Endometrial microvascular endothelial cells (primary cell): ENCODE measurements around the gene BBS2. TPM values are rescaled to one million over a fixed set of nuclear protein-coding genes. Genes with fewer than 3 reads are reported as not detected.
"Not testable (repeated sequence)": the region's sequence is repeated elsewhere in the genome, so short reads cannot be mapped to it uniquely, and the experiment has no call there.

Experiments
- in situ Hi-C: cut with HindIII; loops from 2 replicates; pipeline ENCODE4 v1.10.0; 2017; ENCODE audit warnings: low sequenced_read_pairs, low pct_unique_long_range_greater_than_20kb; ENCODE audit errors: inconsistent ontology term
- total RNA-seq: library from RNA; depleted of rRNA; stranded (reverse); fragments of >200 nt; gene quantifications from one replicate; pipeline ENCODE4 v1.2.3, GENCODE V29; 2015; ENCODE audit errors: inconsistent ontology term

The BBS2 gene
- total RNA-seq, 1 donor from 2014 or later, result 45.7 TPM

DNA sequence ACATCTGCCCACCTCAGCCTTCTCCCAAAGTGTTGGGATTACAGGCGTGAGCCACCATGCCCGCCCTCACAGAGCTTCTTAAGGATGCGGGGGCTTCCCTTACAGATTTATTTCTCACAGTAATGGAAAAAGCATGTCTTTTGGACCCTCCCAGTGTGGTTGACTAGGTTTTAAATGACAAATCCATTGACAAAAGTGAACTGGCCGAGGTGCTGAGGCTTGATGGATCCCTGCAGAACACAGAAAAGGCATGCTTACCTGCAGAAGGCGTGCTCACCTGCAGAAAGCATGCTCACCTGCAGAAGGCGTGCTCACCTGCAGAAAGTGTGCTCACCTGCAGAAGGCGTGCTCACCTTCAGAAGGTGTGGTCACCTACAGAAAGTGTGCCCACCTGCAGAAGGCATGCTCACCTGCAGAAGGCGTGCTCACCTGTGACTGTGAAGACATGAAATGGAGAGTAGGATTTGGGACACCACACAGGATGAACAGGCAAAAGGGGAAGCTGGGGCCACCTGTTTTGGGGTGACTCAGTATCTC is 15.1 kb upstream of the BBS2 start:
- in situ Hi-C loops, result no loop called here

DNA sequence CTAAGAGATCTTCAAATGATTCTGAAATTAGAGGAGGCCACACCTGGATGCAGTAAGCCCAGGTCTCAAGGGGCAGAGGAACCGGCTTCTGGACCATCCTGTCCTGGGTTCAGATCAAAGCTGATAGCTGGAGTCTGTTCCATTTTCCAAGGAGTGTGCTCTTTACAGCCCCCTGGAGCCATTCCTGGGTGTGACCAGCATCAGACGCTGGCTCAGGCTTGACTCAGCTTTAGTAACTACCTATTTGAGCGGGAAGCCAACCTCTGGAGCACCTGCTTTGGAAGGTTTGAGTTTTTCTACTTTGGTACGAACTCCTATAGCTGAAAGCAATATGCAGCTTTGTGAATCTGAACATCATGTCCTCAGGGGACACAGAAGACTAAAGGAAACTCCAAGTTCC is 12.9 kb upstream of the BBS2 start:
- in situ Hi-C loops, result no loop called here

DNA sequence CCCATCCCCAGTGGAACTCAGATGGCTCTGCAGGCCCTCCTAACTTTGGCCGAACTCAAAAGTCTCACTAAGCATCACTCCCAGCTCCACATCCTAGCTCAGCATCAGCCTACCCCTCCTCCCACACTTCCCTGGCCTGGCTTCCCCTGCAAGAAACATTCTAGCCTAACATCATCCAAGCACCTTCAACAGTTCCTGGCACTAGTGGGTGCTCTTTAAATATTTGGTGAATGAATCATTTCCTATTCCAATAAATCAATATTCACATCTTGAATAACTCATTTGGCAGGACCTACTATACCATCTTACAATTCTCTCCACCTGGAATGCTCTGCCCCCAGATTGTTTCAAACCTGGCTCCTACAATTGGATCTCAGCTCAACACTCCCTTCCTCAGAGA is 11.0 kb upstream of the BBS2 start:
- in situ Hi-C loops, result no loop called here

DNA sequence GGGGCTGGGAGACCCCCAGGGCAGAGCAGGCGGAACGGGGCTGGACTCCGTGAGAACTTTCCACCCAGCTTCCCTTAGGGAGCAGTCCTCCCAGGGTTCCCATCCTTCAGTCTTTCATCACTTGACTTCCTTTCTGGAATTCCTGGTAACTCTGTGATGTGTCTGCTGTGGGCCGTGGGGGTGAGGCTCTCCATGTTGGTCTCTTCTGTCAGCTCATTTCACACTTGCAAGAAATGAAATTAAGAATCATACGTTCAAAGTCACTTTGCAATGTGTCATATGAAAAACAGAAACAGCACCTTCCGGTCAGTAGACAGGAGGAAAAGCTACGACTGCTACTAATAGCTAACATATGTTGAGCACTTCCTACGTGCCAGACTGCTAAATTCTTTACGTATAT is 5.4 kb upstream of the BBS2 start:
- in situ Hi-C loops, result no loop called here

DNA sequence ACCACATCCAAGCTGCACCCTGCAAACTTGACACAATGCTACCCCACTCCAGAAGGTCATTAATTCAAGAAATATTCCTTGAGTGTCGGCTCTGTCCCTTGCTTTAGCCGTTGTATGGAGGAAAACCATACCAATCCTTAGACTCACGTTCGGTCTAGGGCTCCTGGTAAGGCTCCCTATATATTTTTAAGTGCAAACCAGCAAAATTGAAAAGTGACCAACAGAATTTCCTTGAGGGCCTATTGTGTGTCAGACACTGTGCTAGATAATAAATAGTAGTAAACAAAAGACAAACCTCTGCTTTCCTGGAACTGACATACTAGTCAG is 390 bp upstream of the BBS2 start:
- in situ Hi-C loops, result no loop called here

DNA sequence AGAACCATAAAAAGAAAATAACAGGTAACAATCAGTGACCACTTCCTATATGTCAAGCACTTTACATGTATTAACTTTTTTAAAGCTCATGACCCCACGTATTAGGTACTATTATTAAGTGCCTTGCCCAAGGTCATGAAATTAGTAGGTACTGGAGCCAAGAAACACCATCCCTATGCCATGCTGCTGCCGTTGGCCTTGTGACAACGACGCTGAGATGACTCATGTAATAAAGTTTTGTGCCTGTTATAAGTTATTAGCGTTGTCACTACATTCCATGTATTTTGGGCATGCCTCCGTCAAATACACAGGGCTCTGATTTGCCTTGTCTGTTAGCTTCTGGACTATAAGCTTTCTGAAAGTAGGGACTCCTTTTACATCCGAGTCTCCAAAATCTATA is 1.4 kb downstream of the BBS2 start:
- in situ Hi-C loops, result no loop called here

DNA sequence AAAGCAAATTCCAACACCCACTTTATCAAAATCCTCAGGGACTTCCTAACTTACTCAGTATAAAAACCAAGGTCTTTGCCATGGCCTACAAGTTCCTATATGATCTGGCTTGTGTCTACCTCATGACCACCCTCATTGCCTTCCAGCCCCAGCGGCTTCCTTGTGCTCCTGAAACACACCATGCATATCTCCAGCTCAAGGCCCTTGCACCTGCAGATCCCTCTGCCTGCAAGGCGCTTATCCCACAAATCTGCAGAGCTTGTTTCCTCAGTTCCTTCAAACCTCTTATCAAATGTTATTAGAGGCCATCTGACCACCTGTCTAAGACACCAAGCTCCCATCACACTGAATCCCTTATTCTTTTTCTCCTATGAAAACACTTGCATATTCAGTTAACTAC is 2.6 kb downstream of the BBS2 start:
- in situ Hi-C loops, result no loop called here

DNA sequence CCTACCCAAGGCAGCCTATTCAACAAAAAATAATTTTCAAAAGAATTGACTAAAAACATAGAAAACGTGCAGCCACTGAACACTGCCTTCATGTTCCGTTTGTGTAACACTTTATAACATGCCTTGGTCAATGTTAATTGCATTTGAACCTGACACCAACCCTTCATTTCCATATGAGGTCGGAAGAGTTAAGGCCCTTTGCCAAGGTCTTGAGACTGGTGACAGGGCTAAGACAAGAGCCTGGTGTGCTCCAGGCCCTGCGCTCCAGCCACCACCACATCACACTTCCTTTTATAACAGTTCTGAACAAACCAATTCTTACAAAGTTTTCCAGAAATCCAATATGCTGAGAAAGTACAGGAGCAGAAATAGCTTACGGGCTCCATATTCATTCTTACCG is 4.2 kb downstream of the BBS2 start:
- in situ Hi-C loops, result no loop called here

GRCh38 chr16:56514845-56515244 is 5.0 kb downstream of the BBS2 start:
- in situ Hi-C loops, result no loop called here

GRCh38 chr16:56513972-56514371 is 5.9 kb downstream of the BBS2 start:
- in situ Hi-C loops, result no loop called here

DNA sequence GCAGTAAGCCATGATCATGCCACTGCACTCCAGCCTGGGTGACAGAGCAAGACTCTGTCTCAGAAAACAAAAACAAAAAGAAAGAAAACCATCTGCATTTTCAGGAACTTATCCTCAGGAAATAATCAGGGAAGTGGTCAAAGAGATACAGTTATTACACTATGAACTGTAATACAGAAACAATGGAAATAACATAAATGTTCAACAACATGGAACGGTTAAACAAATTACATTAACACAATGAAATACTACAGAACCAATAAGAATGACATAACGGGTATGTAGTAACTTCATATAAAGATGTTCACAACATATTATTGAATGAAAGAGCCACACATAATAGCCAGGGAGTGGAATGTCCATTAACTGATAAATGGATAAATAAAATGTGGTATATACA is 6.7 kb downstream of the BBS2 start:
- in situ Hi-C loops, result no loop called here

- in situ Hi-C loops, result no loop called here
These were observed 7.8 kb downstream of the BBS2 start for GRCh38 chr16:56512025-56512424.

DNA sequence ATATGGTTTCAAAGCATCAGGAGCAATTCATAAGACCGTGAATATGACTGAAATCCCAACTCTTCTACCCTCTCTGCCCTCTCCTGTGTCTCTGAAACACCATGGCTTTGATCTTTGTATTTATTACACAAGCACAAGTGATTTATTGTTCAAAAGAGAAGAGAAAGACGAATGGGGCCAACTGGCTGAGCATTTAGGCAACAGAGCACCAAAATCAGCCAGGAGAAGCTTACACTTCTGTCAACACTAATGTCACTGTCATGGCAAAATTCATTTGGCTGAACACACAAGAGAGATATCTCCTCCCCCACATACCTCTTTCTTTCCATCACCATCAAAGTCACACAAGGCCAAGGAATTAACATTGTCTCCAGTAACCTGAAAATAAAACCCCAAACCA is 9.3 kb downstream of the BBS2 start:
- in situ Hi-C loops, result no loop called here

DNA sequence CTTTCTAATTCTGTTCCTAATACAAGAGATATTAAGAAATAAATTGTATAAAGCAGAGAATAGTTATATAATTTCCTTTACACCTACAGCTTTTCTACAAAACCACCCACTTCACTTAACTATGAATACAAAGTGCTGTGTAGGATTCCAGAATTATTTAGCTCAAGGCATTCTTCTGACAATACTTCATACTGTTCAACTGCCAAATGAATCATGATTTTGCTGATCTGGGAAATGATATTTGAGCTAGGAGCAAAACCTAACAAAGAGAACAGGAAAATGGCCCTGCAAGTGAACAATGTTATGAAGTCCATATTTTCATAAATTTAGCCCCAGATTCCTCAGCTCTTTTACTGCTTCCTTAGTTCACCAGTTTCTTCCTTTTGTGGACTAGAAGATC is 12.9 kb downstream of the BBS2 start:
- in situ Hi-C loops, result no loop called here

DNA sequence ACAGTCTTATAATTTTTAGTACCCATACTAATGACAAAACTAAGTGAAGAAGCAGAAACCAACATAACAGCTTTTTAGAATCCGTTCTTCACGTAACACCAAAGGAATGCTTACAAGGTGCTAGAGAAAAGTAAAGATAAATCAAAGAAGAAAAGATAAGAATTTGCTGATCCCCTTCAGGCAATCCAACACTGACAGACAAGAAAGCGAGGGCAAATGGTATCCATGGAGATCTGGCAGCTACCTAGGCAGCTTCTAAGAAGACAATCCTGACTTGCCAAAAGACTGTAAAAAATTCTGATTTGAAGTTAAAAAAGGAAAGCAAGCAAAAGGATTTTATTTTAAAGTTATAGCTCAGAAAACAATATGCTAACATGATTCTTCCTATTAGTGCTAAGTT is 14.6 kb downstream of the BBS2 start:
- in situ Hi-C loops, result no loop called here

DNA sequence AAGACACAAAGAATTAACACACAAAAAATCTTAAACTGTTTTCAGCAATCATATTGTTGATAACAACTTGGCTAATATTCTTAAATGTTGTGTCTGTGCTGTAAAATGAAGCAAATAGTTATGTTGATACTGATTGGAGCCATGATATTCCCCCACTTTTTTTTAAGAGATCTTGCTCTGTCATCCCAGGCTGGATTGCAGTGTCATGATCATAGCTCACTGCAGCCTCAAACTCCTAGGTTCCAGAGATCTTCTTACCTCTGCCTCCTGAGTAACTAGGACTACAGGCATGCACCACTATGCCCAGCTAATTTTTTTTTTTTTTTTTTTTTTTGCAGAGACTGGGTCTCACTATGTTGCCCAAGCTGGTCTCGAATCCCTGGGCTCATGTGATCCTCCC is 26.0 kb downstream of the BBS2 start:
- in situ Hi-C loops, result no loop called here

- in situ Hi-C loops, result no loop called here
These were observed 26.7 kb downstream of the BBS2 start for GRCh38 chr16:56493126-56493525.

DNA sequence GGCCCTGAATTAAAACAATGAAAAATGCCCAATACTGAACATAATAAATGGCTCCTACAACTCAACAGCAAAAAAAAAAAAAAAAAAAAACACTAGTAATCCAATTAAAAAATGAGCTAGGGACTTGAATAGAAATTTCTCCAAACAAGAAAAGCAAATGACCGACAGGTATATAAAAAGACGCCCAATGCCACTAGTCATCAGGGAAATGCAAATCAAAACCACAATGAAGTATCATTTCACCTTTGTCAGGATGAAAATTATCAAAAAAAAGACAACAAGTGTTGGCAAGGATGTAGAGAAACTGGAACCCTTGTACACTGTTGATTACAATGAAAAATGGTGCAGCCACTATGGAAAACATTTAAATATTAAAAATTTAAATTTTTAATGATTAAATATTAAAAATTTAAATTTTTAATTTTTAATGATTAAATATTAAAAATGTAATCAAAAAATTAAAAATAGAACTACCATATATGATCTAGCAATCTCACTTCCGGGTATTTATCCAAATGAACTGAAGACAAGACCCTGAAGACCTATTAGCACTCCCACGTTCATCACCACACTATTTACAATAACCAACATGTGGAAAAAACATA is 28.1 kb downstream of the BBS2 start:
- in situ Hi-C loops, result no loop called here

DNA sequence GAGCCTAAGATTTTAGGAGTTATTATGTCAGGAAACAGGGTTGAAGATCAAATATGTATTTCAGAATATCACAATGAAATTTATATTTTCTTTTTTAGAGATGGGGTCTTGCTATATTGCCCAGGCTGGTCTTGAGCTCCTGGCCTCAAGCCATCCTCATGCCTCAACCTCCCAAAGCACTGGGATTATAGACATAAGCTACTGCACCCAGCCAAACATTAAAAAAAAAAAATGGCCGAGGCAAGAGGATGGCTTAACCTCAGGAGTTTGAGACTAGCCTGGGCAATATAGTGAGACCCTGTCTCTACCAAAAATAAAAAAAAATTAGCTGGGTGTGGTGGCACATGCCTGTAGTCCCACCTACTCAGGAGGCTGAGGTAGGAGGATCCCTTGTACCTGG is 31.0 kb downstream of the BBS2 start:
- in situ Hi-C loops, result not testable (repeated sequence)

GRCh38 chr16:56488035-56488434 is 31.8 kb downstream of the BBS2 start:
- in situ Hi-C loops, result no loop called here

GRCh38 chr16:56483394-56483793 is 36.4 kb downstream of the BBS2 start:
- in situ Hi-C loops, result no loop called here
